Endothelial cell of umbilical vein (primary cell): Measurements from ENCODE around the gene CNNM3. TPM values are rescaled to one million over a fixed set of nuclear protein-coding genes. Genes with fewer than 3 reads are reported as not detected.
"Not testable (repeated sequence)": the region's sequence is repeated elsewhere in the genome, so short reads cannot be mapped to it uniquely, and the experiment has no call there.

ENCODE experiments used
- BruUV-seq: library from RNA; stranded (reverse); fragments of 400-500 nt; replicated peaks from 2 replicates; lab custom pipeline; 2021; lab: Mats Ljungman, UMichigan
- CTCF ChIA-PET: fragments of 300-600, 350-600 bp; sonication (Branson Sonifier 250); formaldehyde crosslinking; loops from one replicate; lab custom pipeline; 2021; ENCODE audit warnings: antibody characterized with exemption, inconsistent platforms; lab: Charles Lee
- POLR2A ChIA-PET: fragments of 300-600, 350-600 bp; sonication (Branson Sonifier 250); formaldehyde crosslinking; loops from one replicate; lab custom pipeline; 2021; ENCODE audit warnings: antibody characterized with exemption, inconsistent platforms; lab: Charles Lee
- DNase-seq: peaks from one replicate; pipeline ENCODE4 v3.0.0-alpha.2; 2011; ENCODE audit warnings: low read depth, low spot score
- FAIRE-seq: peaks from 2 replicates; lab custom pipeline; 2011; peaks lifted over from hg19 to GRCh38; lab: Jason Lieb, UNC
- H2AFZ ChIP-seq: 2 replicates; pipeline ENCODE4 v1.6.0; 2012; ENCODE audit warnings: low read depth, low read length, control low read depth, inconsistent platforms
- H3K27ac ChIP-seq: 2 replicates; pipeline ENCODE4 v1.5.1; 2011; ENCODE audit warnings: low read depth, mild to moderate bottlenecking, control low read depth, low read length, moderate library complexity; ENCODE audit not compliant: insufficient read depth
- H3K27me3 ChIP-seq, 2 experiments: 2 replicates each; pipeline versions ENCODE4 v1.6.0 to v1.6.1; 2011; ENCODE audit warnings: low read length in 2 of 2, mixed read lengths in 1 of 2; ENCODE audit not compliant: control insufficient read depth in 2 of 2, insufficient read depth in 2 of 2
- H3K36me3 ChIP-seq, 2 experiments: 2 replicates in 1 of 2; 3 replicates in 1 of 2; pipeline ENCODE4 v1.5.1; 2011; ENCODE audit warnings: low read length in 2 of 2, mild to moderate bottlenecking in 1 of 2, moderate library complexity in 1 of 2; ENCODE audit not compliant: control insufficient read depth in 2 of 2, insufficient read depth in 2 of 2; ENCODE audit errors: extremely low read depth in 1 of 2
- H3K4me1 ChIP-seq: 3 replicates; pipeline ENCODE4 v1.5.1; 2011; ENCODE audit warnings: mild to moderate bottlenecking, low read length; ENCODE audit not compliant: control insufficient read depth, insufficient read depth; ENCODE audit errors: extremely low read depth
- H3K4me2 ChIP-seq: 2 replicates; pipeline ENCODE4 v1.6.1; 2011; ENCODE audit warnings: low read length, control low read depth, mixed read lengths; ENCODE audit not compliant: insufficient read depth
- H3K4me3 ChIP-seq, 3 experiments: fragments of 200-600 bp in 1 of 3; sonication (generic), shearing (Covaris generic) in 1 of 3; replicated peaks in 1 of 3; 2 replicates each; pipeline ENCODE4 v1.5.1; 2011 to 2016; ENCODE audit warnings: control low read depth in 3 of 3, low read length in 3 of 3, mild to moderate bottlenecking in 2 of 3, inconsistent platforms in 1 of 3, low read depth in 1 of 3, moderate library complexity in 1 of 3; ENCODE audit not compliant: insufficient read depth in 1 of 3
- H3K79me2 ChIP-seq: 2 replicates; pipeline ENCODE4 v1.6.0; 2012; ENCODE audit warnings: low read length, inconsistent platforms; ENCODE audit not compliant: control insufficient read depth, insufficient read depth
- H3K9ac ChIP-seq: replicated peaks from 2 replicates; pipeline ENCODE3; 2011; ENCODE audit warnings: low read length, control low read depth; ENCODE audit not compliant: insufficient read depth; ENCODE audit errors: extremely low read depth
- H3K9me1 ChIP-seq: replicated peaks from 3 replicates; pipeline ENCODE4 v1.6.0; 2011; ENCODE audit warnings: mild to moderate bottlenecking, low read length; ENCODE audit not compliant: control insufficient read depth, insufficient read depth; ENCODE audit errors: extremely low read depth
- H3K9me3 ChIP-seq: replicated peaks from 2 replicates; pipeline ENCODE4 v1.5.1; 2012; ENCODE audit warnings: low read length, inconsistent platforms; ENCODE audit not compliant: control insufficient read depth, insufficient read depth
- H4K20me1 ChIP-seq: replicated peaks from 2 replicates; pipeline ENCODE3; 2011; ENCODE audit warnings: mild to moderate bottlenecking, low read length; ENCODE audit not compliant: control insufficient read depth, insufficient read depth; ENCODE audit errors: extremely low read depth
- EZH2 ChIP-seq: IDR thresholded peaks from 2 replicates; pipeline ENCODE4 v1.6.1; 2012; ENCODE audit warnings: borderline replicate concordance, low read depth, mild to moderate bottlenecking, moderate library complexity, low read length, inconsistent platforms; ENCODE audit not compliant: severe bottlenecking
- GATA2 ChIP-seq: IDR thresholded peaks from 2 replicates; pipeline ENCODE4 v1.7.0; 2011; ENCODE audit warnings: low read depth, mild to moderate bottlenecking, moderate library complexity, mixed read lengths, low read length; ENCODE audit not compliant: insufficient read length, insufficient read depth
- MYC ChIP-seq: IDR thresholded peaks from one replicate; pipeline ENCODE4 v1.6.1; 2011; ENCODE audit warnings: mild to moderate bottlenecking, low read depth, low read length
- POLR2AphosphoS5 ChIP-seq: IDR thresholded peaks from 2 replicates; pipeline ENCODE4 v1.6.1; 2012; ENCODE audit warnings: low read depth, mild to moderate bottlenecking, control low read depth, low read length, moderate library complexity; ENCODE audit not compliant: insufficient read depth
- dilution Hi-C: fragments of 300-500 bp; cut with MboI; formaldehyde crosslinking; loops from one replicate; pipeline ENCODE4 v1.15.0; 2019; ENCODE audit warnings: low sequenced_read_pairs; ENCODE audit not compliant: extremely low pct_ligation_motif_present
- intact Hi-C: fragments of 100-400 bp; cut with micrococcal nuclease; formaldehyde crosslinking; loops from one replicate; pipeline ENCODE4 v1.10.0; 2022
- polyA plus RNA-seq, 4 experiments: library from polyadenylated mRNA; depleted of rRNA in 3 of 4; stranded (reverse) in 3 of 4; unstranded in 1 of 4; fragments of >200 nt; gene quantifications; 2 replicates each; pipeline versions ENCODE4 v1.2.1 to v1.2.3, GENCODE V29; 2011 to 2012; ENCODE audit warnings: missing spikeins in 1 of 4
- total RNA-seq: library from RNA; stranded (reverse); gene quantifications from 2 replicates; pipeline ENCODE4 v1.2.3, GENCODE V29; 2021

Gene CNNM3
- total and polyA plus RNA-seq, 2 donors (not counting 3 experiments of a cell fraction or from before 2014, with no cell fraction given): 13.0 to 14.9 TPM

GRCh38 chr2:96795076-96795475 is 21.0 kb upstream of the CNNM3 start:
- no peaks in the 10 kb centered on the region for H3K9me1 ChIP-seq
- H3K9ac ChIP-seq: no peak overlapping the region
- no TSS peak for BruUV-seq
- no peak overlapping the region for H3K27ac ChIP-seq
- dilution Hi-C loops: no loop called here
- TF ChIP-seq MYC: no peak
- TF ChIP-seq GATA2: no peak
- no peak for TF ChIP-seq POLR2AphosphoS5
- TF ChIP-seq EZH2: no peak
- H3K4me1 ChIP-seq: no peaks in the 10 kb centered on the region
- H3K4me3 ChIP-seq: no peak overlapping the region
- FAIRE-seq (no peak), DNase-seq (no peak)
- no peaks in the 10 kb centered on the region for H3K9me3 ChIP-seq
- no peaks in the 10 kb centered on the region for H3K27me3 ChIP-seq
- CTCF ChIA-PET: no interaction called here
- H3K4me2 ChIP-seq: no peak overlapping the region
- intact Hi-C loops: no loop called here
- POLR2A ChIA-PET: no interaction called here
- no peaks in the 10 kb centered on the region for H3K36me3 ChIP-seq
- H2AFZ ChIP-seq: no peak overlapping the region
- no peaks in the 10 kb centered on the region for H3K79me2 ChIP-seq
- H4K20me1 ChIP-seq: no peaks in the 10 kb centered on the region

GRCh38 chr2:96796497-96796896 is 19.6 kb upstream of the CNNM3 start:
- H3K9me3 ChIP-seq, BruUV-seq, H2AFZ ChIP-seq, H3K4me1 ChIP-seq, intact Hi-C loops, POLR2A ChIA-PET, H3K36me3 ChIP-seq, H3K79me2 ChIP-seq, H3K9ac ChIP-seq, CTCF ChIA-PET, H3K4me3 ChIP-seq, H3K27ac ChIP-seq, H3K27me3 ChIP-seq, H3K4me2 ChIP-seq, H4K20me1 ChIP-seq, dilution Hi-C loops, FAIRE-seq, H3K9me1 ChIP-seq, DNase-seq: not testable (repeated sequence)
